ENCODE results near the gene PSMB9.
A peak's percentile ranks its signal among the peaks of the same experiment; 100 is the strongest.

The PSMB9 gene

GRCh38 chr6:32843331-32843978 is 10.5 kb upstream of the PSMB9 start:
- H3K27ac Mint-ChIP-seq: peak overlapping the region; percentile 98 to 100
- H3K36me3 Mint-ChIP-seq (ENCODE audit: insufficient read depth): peaks cover 85% of the 10 kb centered on the region
- H3K4me3 Mint-ChIP-seq: peak overlapping the region; percentile 99 to 100
- peaks cover 67 to 74% of the 10 kb centered on the region in 2 donors for H3K4me1 Mint-ChIP-seq (ENCODE audit: low read depth in 2 of 2)
- DNase-seq (no peak), ATAC-seq (replicated peaks) (no peak)
- H3K9me3 Mint-ChIP-seq: no peaks in the 10 kb centered on the region
- H3K27me3 Mint-ChIP-seq: no peaks in the 10 kb centered on the region

- no peaks in the 10 kb centered on the region for H3K9me3 Mint-ChIP-seq
- ATAC-seq (replicated peaks) (peak; percentile 77), DNase-seq (peak; percentile 98 to 99 (median 98))
- no peaks in the 10 kb centered on the region for H3K27me3 Mint-ChIP-seq
- H3K36me3 Mint-ChIP-seq (ENCODE audit: insufficient read depth): peaks cover 85% of the 10 kb centered on the region
- H3K4me3 Mint-ChIP-seq: peak within 1 kb of the TSS; percentile 99 to 100
- peak within 1 kb of the TSS; percentile 98 to 100 for H3K27ac Mint-ChIP-seq
- peaks cover 73 to 81% of the 10 kb centered on the region in 2 donors for H3K4me1 Mint-ChIP-seq (ENCODE audit: low read depth in 2 of 2)
Observed at GRCh38 chr6:32843979-32844838, 9.8 kb upstream of the PSMB9 start, which contains the start of gene PSMB8. TSS of gene PSMB8 (minus strand) at chr6:32844047. CDS start at chr6:32843996, 51 bp downstream.

GRCh38 chr6:32844839-32845383 is 9.1 kb upstream of the PSMB9 start:
- H3K4me1 Mint-ChIP-seq (ENCODE audit: low read depth in 2 of 2): peaks cover 74 to 85% of the 10 kb centered on the region in 2 donors
- peak in 2 of 3 experiments; percentile 29 to 41 for DNase-seq

GRCh38 chr6:32845384-32845884 is 8.6 kb upstream of the PSMB9 start:
- Mint-ChIP-seq H3K4me1 (ENCODE audit: low read depth in 2 of 2) (peaks cover 74 to 85% of the 10 kb centered on the region in 2 donors), H3K4me3 (peak overlapping the region; percentile 99 to 100), H3K36me3 (ENCODE audit: insufficient read depth) (peaks cover 94% of the 10 kb centered on the region), H3K27ac (peak overlapping the region; percentile 98 to 100), H3K9me3 (no peaks in the 10 kb centered on the region), H3K27me3 (no peaks in the 10 kb centered on the region)
- DNase-seq: peak in 2 of 3 experiments; percentile 23 to 34
- ATAC-seq (replicated peaks): peak; percentile 9

More at GRCh38 chr6:32844839-32845383, 9.1 kb upstream of the PSMB9 start:
- peak; percentile 25 for ATAC-seq (replicated peaks)
- Mint-ChIP-seq H3K36me3 (ENCODE audit: insufficient read depth) (peaks cover 92% of the 10 kb centered on the region), H3K4me3 (peak overlapping the region; percentile 99 to 100), H3K9me3 (no peaks in the 10 kb centered on the region), H3K27me3 (no peaks in the 10 kb centered on the region), H3K27ac (peak overlapping the region; percentile 98 to 100)

GRCh38 chr6:32847004-32847403 is 7.0 kb upstream of the PSMB9 start:
- ATAC-seq (replicated peaks) (no peak), DNase-seq (no peak)
- Mint-ChIP-seq H3K36me3 (ENCODE audit: insufficient read depth) (peaks cover 87% of the 10 kb centered on the region), H3K27ac (peak overlapping the region; percentile 98 to 100), H3K4me3 (peak overlapping the region; percentile 99 to 100), H3K9me3 (no peaks in the 10 kb centered on the region), H3K4me1 (ENCODE audit: low read depth in 2 of 2) (peaks cover 74 to 85% of the 10 kb centered on the region in 2 donors), H3K27me3 (no peaks in the 10 kb centered on the region)

- Mint-ChIP-seq H3K4me3 (peak overlapping the region; percentile 99 to 100), H3K9me3 (no peaks in the 10 kb centered on the region), H3K27me3 (no peaks in the 10 kb centered on the region), H3K4me1 (ENCODE audit: low read depth in 2 of 2) (peaks cover 70 to 85% of the 10 kb centered on the region in 2 donors), H3K27ac (peak overlapping the region; percentile 38 to 98), H3K36me3 (ENCODE audit: insufficient read depth) (peaks cover 91% of the 10 kb centered on the region)
- DNase-seq (no peak), ATAC-seq (replicated peaks) (no peak)
Observed at GRCh38 chr6:32847795-32848194, 6.2 kb upstream of the PSMB9 start.

- H3K9me3 Mint-ChIP-seq: no peaks in the 10 kb centered on the region
- peak overlapping the region; percentile 99 to 100 for H3K4me3 Mint-ChIP-seq
- peak overlapping the region; percentile 38 to 98 for H3K27ac Mint-ChIP-seq
- peaks cover 92% of the 10 kb centered on the region for H3K36me3 Mint-ChIP-seq (ENCODE audit: insufficient read depth)
- H3K27me3 Mint-ChIP-seq: no peaks in the 10 kb centered on the region
- no peak for ATAC-seq (replicated peaks)
- H3K4me1 Mint-ChIP-seq (ENCODE audit: low read depth in 2 of 2): peaks cover 68 to 76% of the 10 kb centered on the region in 2 donors
- no peak for DNase-seq
Observed at GRCh38 chr6:32849126-32849525, 4.9 kb upstream of the PSMB9 start.

DNA sequence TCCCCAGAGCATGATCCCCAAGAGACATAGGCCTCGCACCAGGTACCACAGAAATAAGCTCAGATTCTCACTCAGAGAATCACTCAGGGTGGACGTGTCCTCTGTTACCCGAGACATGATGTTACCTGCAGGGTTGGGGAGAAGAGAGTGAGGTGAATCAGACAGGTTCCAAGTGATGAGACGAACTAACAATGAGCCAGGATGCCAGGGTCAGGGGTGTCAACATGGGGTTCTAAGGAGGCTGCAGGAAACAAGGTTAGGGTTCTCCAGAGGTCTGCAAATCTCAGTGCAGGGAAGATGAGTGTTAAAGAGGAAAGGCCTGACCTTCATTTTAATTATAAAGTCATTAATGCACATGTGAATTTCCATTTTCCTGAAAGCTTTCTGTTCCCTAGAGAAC is 3.0 kb upstream of the PSMB9 start:
- ATAC-seq (replicated peaks) (no peak), DNase-seq (no peak)
- no peaks in the 10 kb centered on the region for H3K9me3 Mint-ChIP-seq
- H3K4me3 Mint-ChIP-seq: peak overlapping the region; percentile 98 to 100
- peak overlapping the region; percentile 98 to 100 for H3K27ac Mint-ChIP-seq
- H3K4me1 Mint-ChIP-seq (ENCODE audit: low read depth in 2 of 2): peaks cover 68 to 79% of the 10 kb centered on the region in 2 donors
- H3K27me3 Mint-ChIP-seq: no peaks in the 10 kb centered on the region
- H3K36me3 Mint-ChIP-seq (ENCODE audit: insufficient read depth): peaks cover 88% of the 10 kb centered on the region

GRCh38 chr6:32852018-32852843 is 1.8 kb upstream of the PSMB9 start:
- DNase-seq (no peak), ATAC-seq (replicated peaks) (no peak)
- Mint-ChIP-seq H3K4me1 (ENCODE audit: low read depth in 2 of 2) (peaks cover 66 to 74% of the 10 kb centered on the region in 2 donors), H3K27me3 (no peaks in the 10 kb centered on the region), H3K9me3 (no peaks in the 10 kb centered on the region), H3K4me3 (peak overlapping the region; percentile 98 to 100), H3K36me3 (ENCODE audit: insufficient read depth) (peaks cover 88% of the 10 kb centered on the region), H3K27ac (peak overlapping the region; percentile 98 to 100)

DNA sequence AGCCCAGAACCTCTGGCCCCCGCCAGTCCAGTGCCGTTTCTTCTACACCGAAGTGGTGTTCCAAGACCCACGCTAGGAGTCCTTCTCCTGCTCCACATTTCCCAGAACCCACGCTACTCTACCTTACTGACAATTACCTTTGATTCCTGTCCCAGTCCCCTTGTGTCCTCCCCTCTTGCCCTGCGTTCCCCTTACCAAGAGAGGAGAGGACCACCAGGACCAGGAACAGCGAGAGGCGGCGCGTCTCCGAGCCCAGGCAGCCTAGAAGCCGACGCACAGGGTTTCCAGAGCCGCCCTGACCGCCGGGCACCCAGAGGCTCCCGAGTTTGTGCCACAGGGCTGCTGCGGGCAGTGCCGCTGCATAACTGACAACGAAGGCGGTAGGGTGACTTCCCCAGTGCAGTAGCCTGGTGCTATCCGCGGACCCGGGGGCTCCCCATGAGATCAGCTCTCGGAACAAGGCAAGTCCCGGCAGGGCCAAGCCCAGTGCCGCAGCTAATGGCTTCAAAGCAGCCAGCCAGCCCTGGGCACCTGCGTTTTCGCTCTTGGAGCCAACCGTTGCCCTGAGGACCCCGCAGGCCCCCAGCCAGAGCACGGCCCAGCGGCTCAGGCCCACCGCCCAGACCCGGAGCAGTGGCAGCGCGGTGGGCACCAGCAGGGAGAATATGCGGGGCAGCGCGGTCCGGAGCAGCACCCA is 1.0 kb upstream of the PSMB9 start:
- peak overlapping the region; percentile 98 to 100 for H3K27ac Mint-ChIP-seq
- DNase-seq (peak; percentile 57 to 60 (median 60)), ATAC-seq (replicated peaks) (peak; percentile 42)
- peaks cover 88% of the 10 kb centered on the region for H3K36me3 Mint-ChIP-seq (ENCODE audit: insufficient read depth)
- H3K27me3 Mint-ChIP-seq: no peaks in the 10 kb centered on the region
- peak overlapping the region; percentile 98 to 100 for H3K4me3 Mint-ChIP-seq
- H3K4me1 Mint-ChIP-seq (ENCODE audit: low read depth in 2 of 2): peaks cover 65 to 74% of the 10 kb centered on the region in 2 donors
- no peaks in the 10 kb centered on the region for H3K9me3 Mint-ChIP-seq

- Mint-ChIP-seq H3K27me3 (no peaks in the 10 kb centered on the region), H3K36me3 (ENCODE audit: insufficient read depth) (peaks cover 88% of the 10 kb centered on the region), H3K27ac (peak overlapping the region; percentile 98 to 100), H3K4me3 (peak overlapping the region; percentile 98 to 100), H3K4me1 (ENCODE audit: low read depth in 2 of 2) (peaks cover 62 to 74% of the 10 kb centered on the region in 2 donors), H3K9me3 (no peaks in the 10 kb centered on the region)
- ATAC-seq (replicated peaks) (peak; percentile 28), DNase-seq (peak; percentile 40 to 50 (median 50))
Observed at GRCh38 chr6:32854376-32855178, 585 bp downstream of the PSMB9 start.
